K562 (cell line): Measurements from ENCODE around the gene LSM12. TPM values are rescaled to one million over a fixed set of nuclear protein-coding genes. Genes with fewer than 3 reads are reported as not detected.

Experiments used
- ARID3B ChIP-seq: fragments of 250-450 bp; sonication (Bioruptor Pico); IDR thresholded peaks from 2 replicates; pipeline ENCODE4 v1.4.0; 2020; ENCODE audit warnings: borderline replicate concordance
- FOXO4 ChIP-seq: fragments of 450-650 bp; formaldehyde crosslinking; IDR thresholded peaks from 2 replicates; pipeline ENCODE4 v1.4.0; 2020; ENCODE audit warnings: mild to moderate bottlenecking, moderate library complexity
- GABPB1 ChIP-seq: sonication (generic); formaldehyde crosslinking; IDR thresholded peaks from 2 replicates; pipeline ENCODE4 v1.8.0; 2022; ENCODE audit warnings: mild to moderate bottlenecking, missing genetic modification reagents
- HDAC3 ChIP-seq: fragments of 450-650 bp; IDR thresholded peaks from 2 replicates; pipeline ENCODE4 v1.6.1; 2018; ENCODE audit warnings: borderline replicate concordance, mild to moderate bottlenecking, moderate library complexity; ENCODE audit not compliant: partially characterized antibody
- HIVEP1 ChIP-seq: fragments of 250-450 bp; sonication (Bioruptor Pico); IDR thresholded peaks from 2 replicates; pipeline ENCODE4 v1.4.0; 2020; ENCODE audit warnings: mild to moderate bottlenecking
- ILF3 ChIP-seq: fragments of 450-650 bp; IDR thresholded peaks from 2 replicates; pipeline ENCODE4 v1.6.1; 2018; ENCODE audit warnings: antibody characterized with exemption, mild to moderate bottlenecking, moderate library complexity, borderline replicate concordance
- IRF2 ChIP-seq: sonication (generic); formaldehyde crosslinking; IDR thresholded peaks from 2 replicates; pipeline ENCODE4 v1.8.1; 2022; ENCODE audit warnings: mild to moderate bottlenecking, missing genetic modification reagents
- MAFF ChIP-seq: IDR thresholded peaks from 2 replicates; pipeline ENCODE4 v1.6.1; 2012; ENCODE audit warnings: low read length, improper control_type of control experiment
- NFIC ChIP-seq: fragments of 450-650 bp; IDR thresholded peaks from 2 replicates; pipeline ENCODE4 v1.6.1; 2017; ENCODE audit warnings: mild to moderate bottlenecking, inconsistent platforms
- NR1H2 ChIP-seq: sonication (generic); formaldehyde crosslinking; IDR thresholded peaks from 2 replicates; pipeline ENCODE4 v1.4.0; 2020; ENCODE audit warnings: mild to moderate bottlenecking, missing genetic modification reagents
- NR3C1 ChIP-seq: sonication (generic); formaldehyde crosslinking; IDR thresholded peaks from 2 replicates; pipeline ENCODE4 v1.8.1; 2022; ENCODE audit warnings: missing genetic modification reagents
- PHF8 ChIP-seq: fragments of 200-600 bp; sonication (generic); IDR thresholded peaks from 2 replicates; pipeline ENCODE4 v1.6.1; 2012; ENCODE audit warnings: mixed run types, mild to moderate bottlenecking, inconsistent platforms, low read length, moderate library complexity, borderline replicate concordance
- PTTG1 ChIP-seq: fragments of 450-650 bp; IDR thresholded peaks from 2 replicates; pipeline ENCODE4 v1.6.1; 2016; ENCODE audit warnings: low read depth, mild to moderate bottlenecking, missing genetic modification characterization, missing compliant biosample characterization
- RBM39 ChIP-seq: fragments of 200-400 bp; formaldehyde crosslinking; optimal IDR thresholded peaks from 2 replicates; pipeline ENCODE3; 2018; ENCODE audit warnings: low read depth, low read length
- SLC30A9 ChIP-seq: fragments of 250-450 bp; sonication (Bioruptor Pico); IDR thresholded peaks from 2 replicates; pipeline ENCODE4 v1.8.0; 2022; ENCODE audit warnings: mild to moderate bottlenecking, moderate library complexity
- SMC3 ChIP-seq: conservative IDR thresholded peaks from 2 replicates; pipeline ENCODE4 v1.6.1; 2011; ENCODE audit warnings: low read depth, low read length, improper control_type of control experiment; ENCODE audit not compliant: insufficient read depth
- SRF ChIP-seq, 2 experiments: fragments of 250-450, 450-650 bp in 1 of 2; sonication (Bioruptor Pico) in 1 of 2; sonication (generic) in 1 of 2; formaldehyde crosslinking; IDR thresholded peaks; 2 replicates each; pipeline versions ENCODE4 v1.5.0 to v1.5.1; 2020 to 2022; ENCODE audit warnings: mild to moderate bottlenecking in 1 of 2, missing genetic modification reagents in 1 of 2
- TFAP4 ChIP-seq: sonication (generic); formaldehyde crosslinking; IDR thresholded peaks from 2 replicates; pipeline ENCODE4 v1.8.0; 2022; ENCODE audit warnings: missing genetic modification reagents, mild to moderate bottlenecking, moderate library complexity, borderline replicate concordance
- THRAP3 ChIP-seq: fragments of 450-650 bp; IDR thresholded peaks from 2 replicates; pipeline ENCODE4 v1.6.1; 2016; ENCODE audit warnings: mild to moderate bottlenecking, inconsistent platforms, borderline replicate concordance
- ZKSCAN3 ChIP-seq: fragments of 250-450 bp; sonication (Bioruptor Pico); IDR thresholded peaks from 2 replicates; pipeline ENCODE4 v1.4.0; 2020
- ZNF282 ChIP-seq: sonication (generic); formaldehyde crosslinking; IDR thresholded peaks from 2 replicates; pipeline ENCODE4 v1.8.1; 2023; ENCODE audit warnings: missing genetic modification reagents
- ZNF561 ChIP-seq: fragments of 450-650 bp; formaldehyde crosslinking; conservative IDR thresholded peaks from 2 replicates; pipeline ENCODE4 v1.4.0; 2020; ENCODE audit warnings: mild to moderate bottlenecking, moderate library complexity
- ZNF668 ChIP-seq: fragments of 250-450 bp; sonication (Bioruptor Pico); IDR thresholded peaks from 2 replicates; pipeline ENCODE4 v1.8.0; 2022; ENCODE audit warnings: mild to moderate bottlenecking, inconsistent platforms
- ZNF699 ChIP-seq: fragments of 250-450 bp; sonication (Bioruptor Pico); IDR thresholded peaks from 2 replicates; pipeline ENCODE4 v1.8.0; 2021; ENCODE audit warnings: mild to moderate bottlenecking, moderate library complexity; ENCODE audit not compliant: insufficient replicate concordance
- ZNF77 ChIP-seq: fragments of 250-450 bp; sonication (Bioruptor Pico); IDR thresholded peaks from 2 replicates; pipeline ENCODE4 v1.5.0; 2020
- polyA plus RNA-seq, 8 experiments: library from polyadenylated mRNA; depleted of rRNA in 4 of 8; stranded (reverse) in 5 of 8; unstranded in 3 of 8; fragments of >200 nt; fragmentation: Nextera tagmentation in 2 of 8; fragmentation: Illumina TruSeq in 1 of 8; extraction: Ambion mirVana in 2 of 8; extraction: Trizol in 1 of 8; gene quantifications; 2 replicates each; pipeline versions ENCODE4 v1.2.1 to v1.2.3, GENCODE V29; 2011 to 2014; ENCODE audit warnings: inconsistent platforms in 1 of 8, missing spikeins in 1 of 8
- total RNA-seq, 7 experiments: library from RNA; depleted of rRNA in 6 of 7; stranded (reverse); fragments of >200 nt in 6 of 7; fragmentation: Illumina TruSeq in 2 of 7; extraction: Trizol in 2 of 7; gene quantifications; 2 replicates each; pipeline versions ENCODE4 v1.2.1 to v1.2.3, GENCODE V29; 2011 to 2021; ENCODE audit warnings: low replicate concordance in 1 of 7

LSM12 gene
- total and polyA plus RNA-seq, 9 of the 15 experiments (the other 6 are each of a cell fraction or from before 2014, with no cell fraction given) = 53.0 to 258 (median 89.3) TPM

- TF ChIP-seq SMC3 (no peak), NFIC (peak; percentile 98), SRF (CRISPR knock-in tag; IDR thresholded peaks at IDR 0.05) (0 out of 4 replicates have a peak, but pooled peaks of 1 of the 2 experiments have one; percentile 31), NR3C1 (CRISPR knock-in tag) (no peak), ZNF561 (CRISPR knock-in tag) (no peak), HDAC3 (no peak), NR1H2 (no peak), ZNF668 (no peak), ZNF282 (CRISPR knock-in tag) (no peak), HIVEP1 (CRISPR knock-in tag) (no peak), TFAP4 (CRISPR knock-in tag) (peak; percentile 93), SLC30A9 (CRISPR knock-in tag) (no peak), THRAP3 (no peak), PTTG1 (tag) (no peak), PHF8 (peak; percentile 11; the same call in 1 of the 2 replicates), ILF3 (no peak), ZNF699 (no peak), MAFF (no peak), ARID3B (CRISPR knock-in tag) (no peak), RBM39 (no peak), FOXO4 (CRISPR knock-in tag) (no peak), ZNF77 (no peak), GABPB1 (CRISPR knock-in tag) (peak; percentile 33; the same call in 1 of the 2 replicates), IRF2 (CRISPR knock-in tag) (no peak), ZKSCAN3 (CRISPR knock-in tag) (no peak)
Measured at GRCh38 chr17:44110823-44111633, 44.6 kb upstream of the LSM12 start (continued).
